Activated T-helper 2 cell treated with anti-CD3 and anti-CD28 coated beads, Interferon-gamma antibody, Interleukin-2, Interleukin-4, amounts not matched to agents 10 μg/mL and 5 μg/mL and 100 μg/mL, durations not matched to agents 14 hours and 24 hours and 36 hours (primary cell): Measurements from ENCODE around the gene RBMX2. TPM values are rescaled to one million over a fixed set of nuclear protein-coding genes. Genes with fewer than 3 reads are reported as not detected.
"Not testable (repeated sequence)": the region's sequence is repeated elsewhere in the genome, so short reads cannot be mapped to it uniquely, and the experiment has no call there.

Experiments used
- DNase-seq: peaks from one replicate; pipeline ENCODE4 v3.0.0; 2021; ENCODE audit warnings: low spot score
- H3K27ac Mint-ChIP-seq: one replicate; pipeline ENCODE4 v1.8.0; 2021; ENCODE audit warnings: mixed read lengths
- H3K27me3 Mint-ChIP-seq: one replicate; pipeline ENCODE4 v1.8.0; 2021; ENCODE audit warnings: low read depth, mixed read lengths
- H3K36me3 Mint-ChIP-seq: one replicate; pipeline ENCODE4 v1.8.0; 2021; ENCODE audit warnings: low read depth, mixed read lengths
- H3K4me1 Mint-ChIP-seq: one replicate; pipeline ENCODE4 v1.8.0; 2021; ENCODE audit warnings: low read depth, mixed read lengths
- H3K4me3 Mint-ChIP-seq: one replicate; pipeline ENCODE4 v1.8.0; 2021; ENCODE audit warnings: low read depth, mild to moderate bottlenecking, moderate library complexity, mixed read lengths
- H3K9me3 Mint-ChIP-seq: one replicate; pipeline ENCODE4 v1.8.0; 2021; ENCODE audit warnings: mixed read lengths
- intact Hi-C: fragments of 100-400 bp; cut with micrococcal nuclease; formaldehyde crosslinking; loops from one replicate; pipeline ENCODE4 v1.15.1; 2023
- total RNA-seq: library from RNA; stranded (reverse); gene quantifications from 2 replicates; pipeline ENCODE4 v1.2.3, GENCODE V29; 2022

Gene RBMX2
- total RNA-seq = 23.8 and 24.4 TPM in 2 replicates

- intact Hi-C loops = loop anchor here (2.0 to 5.0 kb wide), 2 partner anchors 59 to 501 kb away; partner anchors contain the start of gene ENOX2
- H3K27ac Mint-ChIP-seq = peak within 1 kb of the TSS; percentile 81
- peak; percentile 65 for DNase-seq
- peak within 1 kb of the TSS; percentile 94 for H3K4me3 Mint-ChIP-seq
- no peaks in the 10 kb centered on the region for H3K9me3 Mint-ChIP-seq
- peaks cover 7% of the 10 kb centered on the region for H3K4me1 Mint-ChIP-seq
- H3K27me3 Mint-ChIP-seq = peaks cover 10% of the 10 kb centered on the region
- H3K36me3 Mint-ChIP-seq = peaks cover 16% of the 10 kb centered on the region
Measured at GRCh38 chrX:130401415-130402207, at the start of gene RBMX2. Gene RBMX2 (plus strand): TSS chrX:130401987. CDS start chrX:130402033, 46 bp downstream.

DNA sequence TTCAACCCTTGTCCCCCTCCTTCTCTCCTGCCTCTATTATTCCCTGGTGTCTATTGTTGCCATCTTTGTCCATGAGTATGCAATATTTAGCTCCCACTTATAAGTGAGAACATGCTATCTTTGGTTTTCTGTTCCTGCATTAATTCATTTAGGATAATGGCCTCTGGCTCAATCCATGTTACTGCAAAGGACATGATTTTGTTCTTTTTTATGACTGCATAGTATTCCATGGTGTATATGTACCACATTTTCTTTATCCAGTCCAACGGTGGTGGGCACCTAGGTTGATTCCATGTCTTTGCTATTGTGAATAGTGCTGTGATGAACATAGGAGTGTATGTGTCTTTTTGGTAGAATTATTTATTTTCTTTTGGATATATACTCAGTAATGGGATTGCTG lies 49.7 kb upstream of the RBMX2 start:
- intact Hi-C loops, H3K27ac Mint-ChIP-seq, H3K9me3 Mint-ChIP-seq, H3K4me3 Mint-ChIP-seq, H3K27me3 Mint-ChIP-seq, DNase-seq, H3K4me1 Mint-ChIP-seq: not testable (repeated sequence)
- H3K36me3 Mint-ChIP-seq = peaks cover 15% of the 10 kb centered on the region

DNA sequence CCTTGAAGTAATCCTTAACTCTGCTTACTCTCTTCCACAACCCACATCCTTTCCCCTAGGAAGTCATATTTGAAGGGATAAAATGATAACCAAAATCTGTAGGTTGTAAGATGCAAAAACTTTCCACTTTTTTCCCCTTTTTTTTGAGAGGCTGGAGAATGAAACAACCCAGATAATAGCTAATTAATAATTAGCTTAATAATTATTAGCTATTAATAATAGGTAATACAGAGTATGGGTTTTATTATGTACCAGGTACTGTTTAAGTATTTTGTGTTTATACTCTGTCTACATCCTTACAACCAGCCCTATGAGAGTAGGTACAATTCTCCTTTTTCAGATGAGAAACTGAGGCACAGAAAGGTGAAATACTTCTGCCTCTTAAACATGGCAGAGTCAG lies 25.7 kb upstream of the RBMX2 start:
- peaks cover 4% of the 10 kb centered on the region for H3K36me3 Mint-ChIP-seq
- no peaks in the 10 kb centered on the region for H3K27me3 Mint-ChIP-seq
- no peak overlapping the region for H3K4me3 Mint-ChIP-seq
- no peaks in the 10 kb centered on the region for H3K4me1 Mint-ChIP-seq
- no peak for DNase-seq
- H3K9me3 Mint-ChIP-seq = no peaks in the 10 kb centered on the region
- H3K27ac Mint-ChIP-seq = no peak overlapping the region
- intact Hi-C loops = no loop called here

- no peaks in the 10 kb centered on the region for H3K9me3 Mint-ChIP-seq
- intact Hi-C loops = no loop called here
- DNase-seq = no peak
- H3K4me3 Mint-ChIP-seq = no peak overlapping the region
- no peaks in the 10 kb centered on the region for H3K36me3 Mint-ChIP-seq
- H3K27ac Mint-ChIP-seq = no peak overlapping the region
- H3K4me1 Mint-ChIP-seq = no peaks in the 10 kb centered on the region
- peaks cover 8% of the 10 kb centered on the region for H3K27me3 Mint-ChIP-seq
Measured at GRCh38 chrX:130378024-130378669, 23.6 kb upstream of the RBMX2 start.

DNA sequence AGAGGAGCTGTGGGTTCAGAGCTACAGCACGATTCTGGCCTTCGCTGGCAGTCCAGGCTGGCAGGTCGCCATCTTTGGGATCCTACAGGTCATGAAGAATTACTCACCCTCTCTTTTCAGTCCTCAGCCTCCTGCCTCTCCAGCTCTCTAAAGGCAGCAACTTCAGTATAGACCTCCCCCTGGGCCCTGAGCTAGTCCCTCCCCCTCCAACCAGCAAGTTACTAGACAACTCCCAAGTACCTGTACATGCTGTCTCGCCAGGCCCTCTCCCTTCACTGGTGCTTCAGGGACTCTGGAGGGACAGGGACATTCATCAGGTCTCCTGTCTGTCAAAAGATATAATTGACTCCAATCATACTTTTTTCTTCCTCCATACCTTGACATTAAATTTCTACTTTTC lies 16.3 kb upstream of the RBMX2 start, which contains the start of gene GPR119:
TSS of gene GPR119 (minus strand) at position 155 of the 400 bp plus-strand sequence. CDS start 227 bp downstream, outside the sequence.
- Mint-ChIP-seq H3K27ac (no peak within 1 kb of the TSS), H3K4me3 (no peak within 1 kb of the TSS), H3K4me1 (no peaks in the 10 kb centered on the region), H3K27me3 (peaks cover 8% of the 10 kb centered on the region), H3K36me3 (no peaks in the 10 kb centered on the region), H3K9me3 (no peaks in the 10 kb centered on the region)
- DNase-seq = no peak
- intact Hi-C loops = no loop called here

DNA sequence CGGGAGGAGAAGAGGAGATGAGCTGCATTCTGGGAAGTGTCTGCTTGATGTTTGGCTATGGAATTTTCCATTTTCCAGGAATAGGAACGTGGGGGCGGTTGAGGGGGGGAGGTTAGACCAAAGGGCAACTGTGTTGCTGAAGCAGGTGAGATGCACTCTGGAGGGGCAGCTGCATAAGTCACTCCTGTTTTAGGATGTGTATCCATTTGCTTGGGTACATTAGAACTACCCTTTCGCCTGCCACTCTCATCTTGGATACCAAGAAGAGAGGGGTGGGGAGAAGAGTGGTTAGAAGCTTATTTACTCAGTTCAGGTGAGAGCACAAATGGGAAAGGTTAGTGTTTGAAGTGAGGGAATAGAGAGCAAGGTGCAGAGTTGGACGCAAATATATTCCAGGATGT lies 15.4 kb upstream of the RBMX2 start:
- Mint-ChIP-seq H3K27me3 (peaks cover 6% of the 10 kb centered on the region), H3K4me3 (no peak overlapping the region), H3K9me3 (no peaks in the 10 kb centered on the region), H3K4me1 (no peaks in the 10 kb centered on the region), H3K36me3 (no peaks in the 10 kb centered on the region), H3K27ac (no peak overlapping the region)
- no peak for DNase-seq
- intact Hi-C loops = no loop called here

- no peak overlapping the region for H3K4me3 Mint-ChIP-seq
- intact Hi-C loops = no loop called here
- H3K27ac Mint-ChIP-seq = no peak overlapping the region
- H3K27me3 Mint-ChIP-seq = peaks cover 7% of the 10 kb centered on the region
- H3K36me3 Mint-ChIP-seq = no peaks in the 10 kb centered on the region
- H3K4me1 Mint-ChIP-seq = no peaks in the 10 kb centered on the region
- no peaks in the 10 kb centered on the region for H3K9me3 Mint-ChIP-seq
- DNase-seq = no peak
Measured at GRCh38 chrX:130393451-130394074, 8.2 kb upstream of the RBMX2 start.

- no peaks in the 10 kb centered on the region for H3K9me3 Mint-ChIP-seq
- peaks cover 12% of the 10 kb centered on the region for H3K27me3 Mint-ChIP-seq
Measured at GRCh38 chrX:130395341-130395740, 6.4 kb upstream of the RBMX2 start.

GRCh38 chrX:130402208-130402684 lies 459 bp downstream of the RBMX2 start:
- Mint-ChIP-seq H3K36me3 (peaks cover 19% of the 10 kb centered on the region), H3K9me3 (no peaks in the 10 kb centered on the region)

More at GRCh38 chrX:130395341-130395740, 6.4 kb upstream of the RBMX2 start:
- Mint-ChIP-seq H3K4me1 (no peaks in the 10 kb centered on the region), H3K27ac (no peak overlapping the region), H3K36me3 (no peaks in the 10 kb centered on the region), H3K4me3 (no peak overlapping the region)
- intact Hi-C loops = no loop called here
- DNase-seq = no peak

DNA sequence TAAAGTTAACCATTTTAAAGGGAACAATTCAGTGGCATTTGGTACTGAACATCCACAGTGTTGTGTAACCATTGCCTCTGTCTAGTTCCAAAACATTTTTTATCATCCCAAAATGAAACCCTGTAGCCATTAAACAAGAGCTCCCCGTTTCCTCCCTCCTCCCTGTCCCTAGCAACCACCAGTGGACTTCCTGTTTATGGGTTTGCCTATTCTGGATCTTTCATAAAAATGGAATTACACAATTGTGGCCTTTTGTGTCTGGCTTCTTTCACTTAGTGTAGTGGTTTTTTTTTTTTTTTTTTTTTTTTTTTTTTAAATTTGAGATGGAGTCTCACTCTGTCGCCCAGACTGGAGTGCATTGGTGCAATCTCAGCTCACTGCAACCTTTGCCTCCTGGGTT lies 11.6 kb downstream of the RBMX2 start:
- H3K27me3 Mint-ChIP-seq = no peaks in the 10 kb centered on the region
- intact Hi-C loops = no loop called here
- no peak for DNase-seq
- H3K4me3 Mint-ChIP-seq = no peak overlapping the region
- H3K27ac Mint-ChIP-seq = no peak overlapping the region
- no peaks in the 10 kb centered on the region for H3K4me1 Mint-ChIP-seq
- H3K36me3 Mint-ChIP-seq = peaks cover 35% of the 10 kb centered on the region
- H3K9me3 Mint-ChIP-seq = no peaks in the 10 kb centered on the region

More at GRCh38 chrX:130402208-130402684, 459 bp downstream of the RBMX2 start:
- Mint-ChIP-seq H3K27me3 (peaks cover 6% of the 10 kb centered on the region), H3K4me3 (peak overlapping the region; percentile 94), H3K27ac (peak overlapping the region; percentile 70), H3K4me1 (peaks cover 7% of the 10 kb centered on the region)
- intact Hi-C loops = loop anchor here (5.0 kb wide), 1 partner anchor 60 kb away; no protein-coding TSS in a partner anchor
- DNase-seq = no peak

DNA sequence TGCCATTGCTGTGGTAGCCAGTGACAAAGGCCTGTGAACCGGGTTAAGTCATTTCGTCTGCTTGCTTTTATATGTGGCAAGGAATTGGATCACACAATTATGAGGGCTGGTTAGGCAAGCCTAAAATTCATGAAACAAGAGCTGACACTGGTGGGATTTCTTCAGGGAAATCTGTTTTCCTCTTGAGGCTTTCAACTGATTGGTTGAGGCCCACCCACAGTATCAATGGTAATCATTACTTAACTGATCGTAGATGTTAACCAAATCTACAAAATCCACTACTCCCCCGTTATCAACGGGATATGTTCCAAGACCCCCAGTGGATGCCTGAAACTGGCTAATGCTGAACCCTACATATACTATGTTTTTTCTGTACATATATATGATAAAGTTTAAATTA lies 13.0 kb downstream of the RBMX2 start:
- H3K27me3 Mint-ChIP-seq = no peaks in the 10 kb centered on the region
- H3K9me3 Mint-ChIP-seq = no peaks in the 10 kb centered on the region
- H3K4me3 Mint-ChIP-seq = no peak overlapping the region
- H3K4me1 Mint-ChIP-seq = no peaks in the 10 kb centered on the region
- intact Hi-C loops = no loop called here
- peaks cover 29% of the 10 kb centered on the region for H3K36me3 Mint-ChIP-seq
- no peak overlapping the region for H3K27ac Mint-ChIP-seq
- no peak for DNase-seq

GRCh38 chrX:130415201-130415600 lies 13.4 kb downstream of the RBMX2 start:
- H3K4me3 Mint-ChIP-seq = no peak overlapping the region
- peaks cover 27% of the 10 kb centered on the region for H3K36me3 Mint-ChIP-seq
- DNase-seq = no peak
- intact Hi-C loops = no loop called here
- no peaks in the 10 kb centered on the region for H3K4me1 Mint-ChIP-seq
- no peaks in the 10 kb centered on the region for H3K9me3 Mint-ChIP-seq
- H3K27me3 Mint-ChIP-seq = no peaks in the 10 kb centered on the region
- H3K27ac Mint-ChIP-seq = no peak overlapping the region
